Natural killer cell (primary cell): ENCODE results near the gene BCL2L14. TPM values are rescaled to one million over a fixed set of nuclear protein-coding genes. Genes with fewer than 3 reads are reported as not detected.

ENCODE experiments used
- ATAC-seq, 3 donors: fragments of 150-1000 bp in 2 of 3; fragments of 200-7000 bp in 1 of 3; cut with Tn5 transposase; 1 replicate in 1 of 3; 2 replicates in 2 of 3; pipeline ENCODE4 v1.10.0; 2021; ENCODE audit warnings: mild to moderate bottlenecking in 2 of 3, moderate library complexity in 2 of 3
- DNase-seq, 2 donors: peaks; one replicate each; pipeline versions ENCODE4 v3.0.0 to v3.0.0-alpha.2; 2013 to 2021; ENCODE audit warnings: mixed read lengths in 1 of 2
- H3K27ac ChIP-seq: one replicate; pipeline ENCODE4 v1.5.1; 2013; ENCODE audit warnings: mild to moderate bottlenecking, low read length
- H3K27me3 ChIP-seq: one replicate; pipeline ENCODE4 v1.6.1; 2013; ENCODE audit warnings: low read length; ENCODE audit not compliant: control insufficient read depth, insufficient read depth
- H3K36me3 ChIP-seq: one replicate; pipeline ENCODE4 v1.6.1; 2013; ENCODE audit warnings: low read length; ENCODE audit not compliant: control insufficient read depth, insufficient read depth
- H3K4me1 ChIP-seq: one replicate; pipeline ENCODE4 v1.6.1; 2013; ENCODE audit warnings: low read length; ENCODE audit not compliant: control insufficient read depth, insufficient read depth
- H3K4me3 ChIP-seq: one replicate; pipeline ENCODE4 v1.5.1; 2013; ENCODE audit warnings: low read length
- H3K9me3 ChIP-seq: one replicate; pipeline ENCODE4 v1.6.1; 2013; ENCODE audit warnings: low read length; ENCODE audit not compliant: control insufficient read depth, insufficient read depth
- H3K27ac Mint-ChIP-seq, 2 donors: one replicate each; pipeline ENCODE4 v1.8.0; 2022; ENCODE audit warnings: mild to moderate bottlenecking in 2 of 2, mixed read lengths in 2 of 2, moderate library complexity in 1 of 2
- H3K27me3 Mint-ChIP-seq, 2 donors: one replicate each; pipeline ENCODE4 v1.8.0; 2022; ENCODE audit warnings: low read depth in 2 of 2, mixed read lengths in 2 of 2
- H3K36me3 Mint-ChIP-seq: one replicate; pipeline ENCODE4 v1.8.0; 2022; ENCODE audit warnings: mixed read lengths
- H3K4me1 Mint-ChIP-seq, 2 donors: one replicate each; pipeline ENCODE4 v1.8.0; 2022; ENCODE audit warnings: mixed read lengths in 2 of 2
- H3K4me3 Mint-ChIP-seq: one replicate; pipeline ENCODE4 v1.8.0; 2022; ENCODE audit warnings: mild to moderate bottlenecking, moderate library complexity, mixed read lengths
- H3K9me3 Mint-ChIP-seq, 2 donors: one replicate each; pipeline ENCODE4 v1.8.0; 2022; ENCODE audit warnings: mixed read lengths in 2 of 2
- WGBS: methylation state at CpG from one replicate; pipeline ENCODE4 v1.1.7; 2013; ENCODE audit warnings: missing lambda C conversion rate; ENCODE audit not compliant: insufficient coverage; 5-methylcytosine and 5-hydroxymethylcytosine counted together
- intact Hi-C: fragments of 100-400 bp; cut with micrococcal nuclease; formaldehyde crosslinking; loops from one replicate; pipeline ENCODE4 v1.14.2; 2022
- total RNA-seq, 4 donors: library from RNA; stranded (reverse); fragments of 120-200 nt in 1 of 4; gene quantifications; one replicate each; pipeline versions ENCODE4 v1.2.3 to v1.2.4, GENCODE V29; 2013 to 2022
- TF ChIP-seq, protein P1 (sequence below): fragments of 200-600 bp; IDR thresholded peaks from one replicate; pipeline ENCODE4 v1.8.0; 2022; ENCODE audit warnings: antibody characterized with exemption

Gene BCL2L14
- total RNA-seq, 3 donors from 2014 or later (not counting 1 experiment from before 2014, with no cell fraction given) = 0.49 TPM; not detected in 2

DNA sequence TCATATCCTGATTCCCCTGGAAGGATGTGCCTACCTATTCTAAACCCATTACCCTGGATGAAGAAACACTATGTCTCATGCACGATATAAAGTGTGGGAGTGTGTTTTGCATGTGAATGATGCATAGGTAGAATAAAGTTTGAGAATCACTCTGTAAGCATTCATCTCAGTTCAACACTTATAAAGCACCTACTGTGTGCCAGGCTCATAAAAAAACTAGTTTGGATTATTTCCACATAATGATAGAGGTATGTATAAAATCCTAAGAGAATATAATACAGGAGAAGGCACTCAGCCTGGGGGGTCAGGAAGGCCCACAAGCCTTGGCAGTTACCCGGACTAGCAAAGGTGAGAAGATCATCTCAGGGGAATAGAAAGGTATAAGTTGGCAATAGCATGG lies 41.1 kb upstream of the BCL2L14 start:
- H3K27ac Mint-ChIP-seq = no peak overlapping the region
- H3K36me3 Mint-ChIP-seq = no peaks in the 10 kb centered on the region
- Histone ChIP-seq H3K9me3 (no peaks in the 10 kb centered on the region), H3K27ac (no peak overlapping the region), H3K27me3 (no peaks in the 10 kb centered on the region), H3K4me3 (no peak overlapping the region), H3K4me1 (peaks cover 23% of the 10 kb centered on the region), H3K36me3 (no peaks in the 10 kb centered on the region)
- intact Hi-C loops = loop anchor here (10.0 kb wide), 1 partner anchor 1255 kb away; no protein-coding TSS in a partner anchor
- no peak for ATAC-seq
- H3K9me3 Mint-ChIP-seq = no peaks in the 10 kb centered on the region
- H3K27me3 Mint-ChIP-seq = peaks cover 14 to 52% of the 10 kb centered on the region in 2 donors
- no peak for DNase-seq
- TF ChIP-seq, protein P1, sequence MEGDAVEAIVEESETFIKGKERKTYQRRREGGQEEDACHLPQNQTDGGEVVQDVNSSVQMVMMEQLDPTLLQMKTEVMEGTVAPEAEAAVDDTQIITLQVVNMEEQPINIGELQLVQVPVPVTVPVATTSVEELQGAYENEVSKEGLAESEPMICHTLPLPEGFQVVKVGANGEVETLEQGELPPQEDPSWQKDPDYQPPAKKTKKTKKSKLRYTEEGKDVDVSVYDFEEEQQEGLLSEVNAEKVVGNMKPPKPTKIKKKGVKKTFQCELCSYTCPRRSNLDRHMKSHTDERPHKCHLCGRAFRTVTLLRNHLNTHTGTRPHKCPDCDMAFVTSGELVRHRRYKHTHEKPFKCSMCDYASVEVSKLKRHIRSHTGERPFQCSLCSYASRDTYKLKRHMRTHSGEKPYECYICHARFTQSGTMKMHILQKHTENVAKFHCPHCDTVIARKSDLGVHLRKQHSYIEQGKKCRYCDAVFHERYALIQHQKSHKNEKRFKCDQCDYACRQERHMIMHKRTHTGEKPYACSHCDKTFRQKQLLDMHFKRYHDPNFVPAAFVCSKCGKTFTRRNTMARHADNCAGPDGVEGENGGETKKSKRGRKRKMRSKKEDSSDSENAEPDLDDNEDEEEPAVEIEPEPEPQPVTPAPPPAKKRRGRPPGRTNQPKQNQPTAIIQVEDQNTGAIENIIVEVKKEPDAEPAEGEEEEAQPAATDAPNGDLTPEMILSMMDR = no peak
- no peak overlapping the region for H3K4me3 Mint-ChIP-seq
- H3K4me1 Mint-ChIP-seq = peaks cover 19% of the 10 kb centered on the region in 2 donors
- WGBS = 97% methylated on average over 1 of the region's 2 CpGs

DNA sequence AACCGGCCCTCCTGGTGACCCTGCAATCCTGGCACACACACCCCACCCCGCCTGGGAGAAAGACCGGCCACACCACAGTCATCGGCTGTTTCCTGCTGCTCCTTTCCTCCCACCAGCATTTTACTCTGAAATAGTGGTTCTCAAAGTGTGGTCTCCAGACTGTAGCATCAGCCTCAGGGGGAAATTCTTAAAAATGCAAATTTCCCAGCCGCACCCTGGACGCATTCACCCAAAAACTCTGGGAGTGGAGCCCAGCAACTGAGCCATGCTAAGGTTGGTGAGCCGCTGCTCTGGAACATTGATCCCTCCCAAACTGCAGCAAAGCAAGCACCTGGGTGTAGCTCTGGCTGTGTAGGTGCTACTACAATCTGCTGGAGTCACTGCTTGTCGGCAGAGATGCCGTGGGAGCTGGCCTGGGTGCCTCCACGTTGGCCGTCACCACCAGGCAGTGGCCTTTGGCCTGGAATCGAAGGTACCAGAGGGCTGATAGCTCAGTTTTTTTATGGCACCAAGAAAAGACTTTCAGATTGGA lies 38.4 kb upstream of the BCL2L14 start:
- TF ChIP-seq, protein P1 = no peak
- Histone ChIP-seq H3K36me3 (no peaks in the 10 kb centered on the region), H3K4me1 (peaks cover 16% of the 10 kb centered on the region), H3K27me3 (no peaks in the 10 kb centered on the region), H3K4me3 (no peak overlapping the region), H3K9me3 (no peaks in the 10 kb centered on the region), H3K27ac (no peak overlapping the region)
- peaks cover 12 to 19% of the 10 kb centered on the region in 2 donors for H3K4me1 Mint-ChIP-seq
- intact Hi-C loops = loop anchor here (10.0 kb wide), 1 partner anchor 1258 kb away; no protein-coding TSS in a partner anchor
- ATAC-seq = no peak
- H3K27me3 Mint-ChIP-seq = peaks cover 9 to 35% of the 10 kb centered on the region in 2 donors
- peak overlapping the region in 1 of 2 donors; percentile 6 for H3K27ac Mint-ChIP-seq
- H3K36me3 Mint-ChIP-seq = no peaks in the 10 kb centered on the region
- H3K4me3 Mint-ChIP-seq = peak overlapping the region; percentile 74
- H3K9me3 Mint-ChIP-seq = no peaks in the 10 kb centered on the region
- 41% methylated on average over 12 of the region's 12 CpGs for WGBS
- peak in 1 of 2 donors; percentile 23 for DNase-seq

DNA sequence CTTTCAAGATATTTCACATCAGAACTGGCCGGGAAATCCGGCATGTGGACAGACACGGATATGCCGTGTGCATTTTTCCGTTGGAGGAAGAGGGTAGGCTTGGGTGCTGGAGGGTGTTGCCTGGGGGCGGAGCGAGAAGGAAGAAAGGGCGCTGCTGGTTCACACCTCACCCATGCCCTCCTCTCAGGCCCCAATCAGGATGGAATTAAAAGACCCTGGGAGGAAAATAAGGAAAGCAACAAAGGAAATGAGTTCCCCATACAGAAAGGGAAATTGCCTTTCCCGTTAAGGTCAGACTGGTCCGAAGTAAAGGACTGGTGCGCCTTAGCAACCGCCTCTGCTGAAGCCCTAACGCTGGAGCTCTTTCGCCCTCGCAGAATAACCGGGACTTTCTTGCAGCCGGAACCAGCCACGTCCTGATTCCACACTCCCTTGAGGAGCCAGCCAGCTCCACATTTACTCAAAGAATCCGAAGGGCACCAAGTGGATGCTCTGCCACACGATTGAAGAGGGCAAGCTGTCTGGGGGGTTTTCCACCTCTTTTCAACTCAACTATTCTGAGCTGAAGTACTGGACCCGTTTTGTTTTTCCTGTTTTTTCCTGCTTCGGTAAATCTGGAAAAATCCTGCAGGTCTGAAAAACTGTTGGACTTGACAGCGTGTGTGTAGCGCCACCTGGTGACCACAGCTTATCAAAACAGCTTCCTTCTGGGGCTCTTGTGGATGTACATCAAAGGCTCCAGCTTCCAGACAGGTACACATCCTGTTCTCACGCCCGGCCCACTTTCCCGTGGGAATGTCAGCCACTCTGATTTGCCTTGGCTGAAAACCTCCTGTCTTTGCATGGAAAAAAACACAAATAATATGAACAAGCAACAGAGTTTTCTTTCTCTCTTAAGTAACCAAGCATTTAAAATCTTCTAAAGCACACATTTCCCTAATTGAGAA lies 37.6 kb upstream of the BCL2L14 start:
- Histone ChIP-seq H3K27ac (no peak overlapping the region), H3K36me3 (no peaks in the 10 kb centered on the region), H3K4me3 (peak overlapping the region; percentile 44), H3K27me3 (no peaks in the 10 kb centered on the region), H3K9me3 (no peaks in the 10 kb centered on the region), H3K4me1 (peaks cover 16% of the 10 kb centered on the region)
- TF ChIP-seq, protein P1 = peak; percentile 93
- Mint-ChIP-seq H3K36me3 (no peaks in the 10 kb centered on the region), H3K27ac (peak overlapping the region in 1 of 2 donors; percentile 6), H3K9me3 (no peaks in the 10 kb centered on the region), H3K4me3 (peak overlapping the region; percentile 74), H3K27me3 (peaks cover 10 to 43% of the 10 kb centered on the region in 2 donors), H3K4me1 (peaks cover 12 to 19% of the 10 kb centered on the region in 2 donors)
- WGBS = 2% methylated on average over 19 of the region's 27 CpGs
- DNase-seq = peak; percentile 39 to 86
- intact Hi-C loops = loop anchor here (1.0 to 10.0 kb wide), 3 partner anchors 452 to 1258 kb away; no protein-coding TSS in a partner anchor
- ATAC-seq = peak; percentile 71 to 83 (median 77)
